ENCODE results near the gene SVIP.

SVIP gene, protein sequence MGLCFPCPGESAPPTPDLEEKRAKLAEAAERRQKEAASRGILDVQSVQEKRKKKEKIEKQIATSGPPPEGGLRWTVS

DNA sequence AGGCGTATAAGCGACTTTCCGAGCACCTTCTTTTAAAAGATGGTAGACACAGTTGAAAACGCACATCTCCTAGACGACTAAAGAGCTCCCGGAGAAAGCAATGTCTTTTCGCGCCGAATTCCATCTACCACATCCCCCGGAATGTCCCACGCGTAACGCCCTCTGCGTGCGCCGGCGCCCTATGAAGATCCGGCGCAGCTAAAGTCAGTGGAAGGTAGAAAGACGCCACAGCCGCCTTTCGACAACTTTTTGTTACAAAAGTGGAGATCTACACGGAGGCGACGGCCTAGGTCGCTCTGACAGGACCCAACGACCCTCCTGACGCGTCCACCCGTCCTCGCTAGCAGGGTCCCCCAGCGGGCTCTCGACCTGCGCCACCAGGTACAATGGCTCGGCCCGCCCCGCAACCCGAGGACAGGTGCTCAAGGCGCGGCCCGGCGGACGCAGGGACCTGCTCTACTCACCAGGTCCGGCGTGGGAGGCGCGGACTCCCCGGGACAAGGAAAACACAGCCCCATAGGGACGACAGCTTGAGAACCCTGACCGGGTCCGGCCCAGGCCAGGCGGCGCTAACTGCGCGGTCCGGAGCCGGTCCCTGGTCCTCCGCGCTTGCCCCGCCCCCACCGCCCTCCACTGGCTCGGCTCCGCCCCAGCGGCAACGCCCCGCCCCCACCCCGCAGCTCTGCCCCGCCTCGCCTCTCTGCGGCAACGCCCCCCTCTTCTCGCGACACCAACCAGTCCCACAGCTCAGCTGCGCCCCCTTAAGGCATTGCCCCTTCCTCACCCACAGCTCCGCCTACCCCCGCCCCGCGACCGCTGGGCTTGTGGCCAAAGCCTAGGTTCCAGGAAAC is at the start of gene SVIP:
Gene SVIP, minus strand, starts transcription at position 571 of the 851 bp plus-strand sequence. Its CDS starts 53 bp downstream, at position 518.
- peak; percentile 85 to 89 for DNase-seq (ENCODE audit: low read depth in 1 of 2, low spot score in 1 of 2)

- DNase-seq (ENCODE audit: low read depth in 1 of 2, low spot score in 1 of 2): no peak
Measured at GRCh38 chr11:22878604-22879003, 49.0 kb upstream of the SVIP start.

DNA sequence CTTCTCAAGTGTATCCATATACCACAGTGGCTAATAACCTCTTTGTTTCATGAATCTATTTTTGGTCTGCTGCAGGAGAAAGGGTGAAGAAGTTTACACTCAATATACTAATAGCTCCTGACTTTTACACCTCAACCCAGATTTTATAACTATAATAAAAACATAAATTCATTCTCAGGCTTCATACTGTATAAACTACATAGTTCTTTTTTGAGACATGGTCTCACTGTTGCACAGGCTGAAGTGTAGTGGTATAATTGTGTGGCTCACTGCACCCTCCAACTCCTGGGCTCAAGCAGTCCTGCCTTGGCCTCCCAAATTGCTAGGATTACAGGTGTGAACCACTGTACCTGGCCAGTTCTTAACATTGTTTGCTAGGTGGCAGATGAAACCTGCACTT is 48.4 kb upstream of the SVIP start:
- no peak for DNase-seq (ENCODE audit: low read depth in 1 of 2, low spot score in 1 of 2)

DNA sequence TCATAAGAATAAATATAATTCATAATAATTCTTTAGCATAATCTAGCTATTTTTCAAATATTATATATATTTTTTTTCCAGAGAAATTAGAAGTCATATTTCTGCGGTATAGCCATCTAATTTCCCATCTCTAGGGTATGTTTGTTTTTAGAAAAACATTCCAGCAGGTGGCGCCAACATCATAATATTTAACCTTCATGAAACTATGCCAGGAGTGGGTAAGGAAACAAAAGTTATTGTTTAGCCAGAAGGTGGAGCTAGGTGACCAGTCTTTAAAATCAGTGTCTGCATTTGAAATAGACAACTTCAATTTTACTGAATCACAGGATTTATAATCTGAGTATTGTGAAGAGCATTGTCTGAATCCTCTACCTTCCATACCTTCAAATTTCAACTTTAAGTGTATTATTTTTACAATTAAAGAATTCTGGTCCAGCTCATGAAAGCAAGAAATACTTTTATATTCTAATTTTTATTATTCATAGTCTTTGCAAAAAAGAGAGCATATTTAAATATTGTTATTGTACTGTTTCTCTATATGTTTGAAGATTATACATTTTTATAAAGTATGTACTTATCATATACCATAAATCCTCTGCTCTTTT is 46.4 kb upstream of the SVIP start:
- DNase-seq (ENCODE audit: low read depth in 1 of 2, low spot score in 1 of 2): peak; percentile 6 to 59

DNA sequence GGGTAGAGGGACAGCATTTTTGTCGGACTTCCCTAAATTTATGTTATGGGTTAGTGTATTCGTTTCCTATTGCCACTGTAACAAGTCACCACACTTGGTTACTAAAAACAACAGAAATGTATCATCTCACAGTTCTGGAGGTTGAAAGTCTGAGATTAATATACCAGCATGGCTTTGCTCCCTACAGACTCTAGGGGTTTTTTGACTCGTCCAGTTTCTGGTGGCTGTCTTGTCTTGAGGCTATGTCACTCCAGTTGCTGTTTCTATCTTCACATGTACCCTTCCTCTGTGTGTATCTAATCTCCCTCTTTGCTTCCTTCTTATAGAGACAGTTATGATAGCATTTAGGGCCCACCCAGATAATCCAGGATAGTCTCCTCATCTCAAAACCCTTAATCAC is 39.7 kb upstream of the SVIP start:
- no peak for DNase-seq (ENCODE audit: low read depth in 1 of 2, low spot score in 1 of 2)

- no peak for DNase-seq (ENCODE audit: low read depth in 1 of 2, low spot score in 1 of 2)
Measured at GRCh38 chr11:22860241-22860640, 30.6 kb upstream of the SVIP start, which contains the start of gene CCDC179. Gene CCDC179, minus strand, starts transcription at chr11:22860474. Its CDS starts 53 bp downstream, at chr11:22860421.

DNA sequence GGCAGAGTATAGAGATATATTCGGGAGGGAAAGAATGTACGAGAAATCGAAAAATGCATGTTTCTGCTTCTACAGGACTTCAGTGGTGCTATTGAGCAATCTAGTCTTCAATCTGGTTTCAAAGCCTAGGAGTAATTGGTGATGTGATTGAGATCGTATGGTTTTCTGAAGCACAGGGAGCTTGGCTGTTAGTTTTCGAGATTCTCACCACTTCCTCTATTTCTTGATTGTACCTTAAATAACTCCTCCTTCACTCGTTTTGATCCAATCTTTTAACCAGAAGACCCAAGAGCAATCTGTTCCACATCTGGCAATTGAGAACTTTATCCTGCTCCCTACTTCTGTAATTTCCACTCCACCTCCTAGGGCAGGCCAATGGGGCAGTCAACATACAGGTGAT is 30.2 kb upstream of the SVIP start:
- no peak for DNase-seq (ENCODE audit: low read depth in 1 of 2, low spot score in 1 of 2)

DNA sequence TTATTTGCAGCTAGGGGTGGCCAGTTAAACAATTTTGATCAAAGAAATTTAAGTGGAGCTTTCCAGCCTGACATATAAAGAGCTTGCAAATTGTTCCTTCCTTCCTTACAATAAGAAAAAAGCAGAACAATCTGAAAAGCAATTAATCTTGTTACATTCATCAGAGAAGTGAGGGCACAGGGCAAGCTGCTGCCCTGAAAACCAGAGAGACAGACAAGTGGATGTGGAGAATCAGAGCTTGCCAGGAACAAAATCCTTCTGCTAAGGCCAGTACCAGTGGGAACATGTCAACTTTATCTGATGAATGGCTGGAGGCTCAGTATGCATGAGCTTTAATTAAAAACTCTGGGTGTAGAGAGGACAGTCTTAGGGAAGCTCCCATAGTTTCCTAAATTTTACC is 21.9 kb upstream of the SVIP start:
- DNase-seq (ENCODE audit: low read depth in 1 of 2, low spot score in 1 of 2): no peak

- no peak for DNase-seq (ENCODE audit: low read depth in 1 of 2, low spot score in 1 of 2)
Measured at GRCh38 chr11:22846726-22847125, 17.1 kb upstream of the SVIP start.

DNA sequence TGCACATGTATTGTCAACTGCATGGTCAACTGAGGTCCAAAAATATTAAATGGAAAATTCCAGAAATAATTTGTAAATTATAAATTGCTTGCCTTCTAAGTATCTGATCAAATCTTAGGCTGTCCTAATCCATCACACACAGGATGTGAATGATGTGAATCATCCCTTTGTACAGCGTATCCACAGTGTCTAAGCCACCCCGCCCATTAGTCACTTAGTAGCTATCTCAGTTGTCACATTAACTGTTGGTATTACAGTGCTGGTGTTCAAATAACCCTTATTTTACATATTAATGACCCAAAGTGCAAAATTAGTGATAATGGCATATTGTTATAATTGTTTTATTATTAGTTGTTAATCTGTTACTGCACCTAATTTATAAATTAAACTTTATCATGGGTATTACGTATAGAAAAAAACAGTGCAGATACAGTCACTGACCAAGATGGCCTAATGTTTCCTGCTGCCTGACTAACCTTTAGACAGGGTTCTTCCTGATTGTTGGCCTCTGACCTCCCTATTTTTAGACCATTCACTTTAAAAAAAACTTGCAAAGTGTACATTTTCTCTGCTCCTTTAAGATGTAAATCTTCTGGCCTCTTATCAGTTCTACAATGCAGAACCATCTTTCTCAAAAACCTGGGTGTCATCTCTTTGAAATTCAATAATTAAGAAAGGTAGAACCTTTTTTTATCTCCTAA is 2.9 kb upstream of the SVIP start:
- DNase-seq (ENCODE audit: low read depth in 1 of 2, low spot score in 1 of 2): no peak

GRCh38 chr11:22830082-22830414 is 447 bp upstream of the SVIP start:
- no peak for DNase-seq (ENCODE audit: low read depth in 1 of 2, low spot score in 1 of 2)

GRCh38 chr11:22828373-22828772 is 1.2 kb downstream of the SVIP start:
- DNase-seq (ENCODE audit: low read depth in 1 of 2, low spot score in 1 of 2): no peak

- no peak for DNase-seq (ENCODE audit: low read depth in 1 of 2, low spot score in 1 of 2)
Measured at GRCh38 chr11:22822203-22822602, 7.4 kb downstream of the SVIP start.

GRCh38 chr11:22809893-22810292 is 19.7 kb downstream of the SVIP start:
- no peak for DNase-seq (ENCODE audit: low read depth in 1 of 2, low spot score in 1 of 2)

DNA sequence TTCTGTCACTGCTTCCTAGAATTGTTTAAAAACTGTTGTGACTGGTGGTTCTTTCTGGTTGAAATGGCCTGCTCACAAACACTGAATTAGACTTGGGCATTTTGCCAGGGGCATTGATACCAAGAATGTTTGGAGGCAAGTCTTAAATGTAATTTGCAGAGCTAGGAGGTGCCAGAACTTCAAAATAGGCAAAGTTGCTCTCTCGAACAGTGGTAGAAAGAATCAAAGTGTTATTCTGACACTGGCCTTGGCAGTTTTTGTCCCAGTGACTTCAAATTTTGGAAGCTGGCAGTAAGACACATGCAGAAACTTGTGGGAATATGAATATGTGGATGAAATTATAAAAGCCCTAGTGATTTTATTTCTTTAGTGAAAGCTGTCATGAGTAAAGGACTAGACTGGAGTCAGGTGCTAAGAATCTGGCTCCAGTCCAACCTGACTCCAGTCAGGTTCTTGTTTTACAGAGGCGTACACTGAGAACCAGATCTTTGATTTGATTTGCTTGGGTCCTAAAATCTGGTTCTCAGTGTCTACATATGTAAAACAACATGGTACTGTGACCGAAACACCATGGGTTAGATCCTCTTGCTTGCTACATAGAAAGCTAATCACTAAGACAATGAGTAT is 20.9 kb downstream of the SVIP start:
- DNase-seq (ENCODE audit: low read depth in 1 of 2, low spot score in 1 of 2): no peak

DNA sequence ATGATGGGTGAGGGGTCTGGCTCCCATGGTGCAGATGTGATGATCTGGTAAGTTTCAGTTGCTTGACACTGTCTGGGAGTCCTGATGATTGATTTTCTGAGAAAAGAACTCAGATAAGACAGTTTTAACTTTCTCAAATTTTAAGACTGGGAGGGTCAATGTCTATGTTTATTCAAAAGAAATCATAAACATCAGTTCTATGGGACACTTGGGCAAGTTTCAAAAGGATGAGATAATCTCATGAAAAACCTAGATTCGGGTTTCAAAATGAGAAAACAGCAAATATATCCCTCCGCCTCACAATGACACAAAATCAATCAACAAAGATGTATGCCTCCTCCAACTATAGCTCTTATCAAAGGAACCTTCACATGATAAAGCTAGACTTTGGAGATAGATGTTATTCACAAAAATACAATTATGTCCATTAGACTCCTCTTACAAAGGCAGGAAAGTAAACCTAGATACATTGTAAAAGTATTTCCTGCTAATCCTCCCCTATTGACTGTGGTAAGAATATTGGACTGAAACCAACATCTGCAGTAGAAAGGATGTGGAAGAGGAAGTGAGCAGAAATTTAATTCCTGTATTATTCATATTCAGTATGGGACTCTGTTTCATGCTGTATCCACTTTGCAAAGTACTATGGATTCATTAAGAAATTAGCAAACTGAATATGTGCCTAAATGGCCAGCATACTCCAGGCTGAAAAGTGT is 21.6 kb downstream of the SVIP start:
- DNase-seq (ENCODE audit: low read depth in 1 of 2, low spot score in 1 of 2): no peak

DNA sequence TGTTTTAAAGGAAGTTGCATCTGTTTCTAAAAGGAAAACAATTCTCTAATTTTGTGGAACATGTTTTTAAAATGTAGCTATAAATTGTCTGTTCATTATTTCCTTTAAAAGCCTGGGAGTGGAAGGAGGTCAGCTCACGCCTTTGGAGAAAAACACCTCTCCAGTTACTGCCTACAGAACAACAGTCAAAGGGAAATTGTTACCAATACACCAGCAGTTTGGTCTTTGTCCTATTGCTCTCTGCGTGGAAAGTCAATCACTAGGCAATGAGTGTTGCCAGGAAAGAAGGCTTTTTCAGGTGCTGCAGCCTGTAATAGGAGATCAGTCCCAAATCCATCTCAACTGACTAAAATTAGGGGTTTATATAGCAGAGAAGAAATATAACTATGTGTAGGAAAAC is 22.2 kb downstream of the SVIP start:
- DNase-seq (ENCODE audit: low read depth in 1 of 2, low spot score in 1 of 2): no peak

DNA sequence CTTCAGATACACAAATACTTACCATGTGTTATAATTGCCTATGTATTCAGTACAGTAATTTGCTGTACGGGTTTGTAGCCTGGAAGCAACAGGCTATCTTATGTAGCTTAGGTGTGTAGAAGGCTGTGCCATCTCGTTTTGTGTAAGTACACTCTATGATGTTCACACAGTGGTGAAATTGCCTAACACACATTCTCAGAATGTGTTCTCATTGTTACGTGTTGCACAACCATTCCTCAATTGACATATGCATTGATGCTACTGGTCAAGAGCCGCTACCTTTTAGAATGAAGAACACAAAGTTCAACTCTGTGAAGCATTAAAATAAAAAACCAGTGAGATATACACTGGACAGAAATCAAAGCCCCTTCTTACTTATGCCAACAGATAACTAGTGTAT is 26.7 kb downstream of the SVIP start:
- no peak for DNase-seq (ENCODE audit: low read depth in 1 of 2, low spot score in 1 of 2)

- no peak for DNase-seq (ENCODE audit: low read depth in 1 of 2, low spot score in 1 of 2)
Measured at GRCh38 chr11:22800482-22800881, 29.1 kb downstream of the SVIP start.

- no peak for DNase-seq (ENCODE audit: low read depth in 1 of 2, low spot score in 1 of 2)
Measured at GRCh38 chr11:22798901-22799300, 30.7 kb downstream of the SVIP start.

GRCh38 chr11:22797047-22797446 is 32.6 kb downstream of the SVIP start:
- DNase-seq (ENCODE audit: low read depth in 1 of 2, low spot score in 1 of 2): no peak
